Adipocyte (in vitro differentiated cells): ENCODE measurements around the gene FAM149A.

ENCODE experiments used
- DNase-seq: peaks from one replicate; pipeline ENCODE4 v3.0.0-alpha.2; 2015; ENCODE audit warnings: low read depth
- H3K27me3 ChIP-seq: replicated peaks from 2 replicates; pipeline ENCODE4 v1.7.0; 2013; ENCODE audit warnings: mild to moderate bottlenecking, low read length, moderate library complexity; ENCODE audit not compliant: control insufficient read depth, insufficient read depth
- H3K36me3 ChIP-seq: 2 replicates; pipeline ENCODE4 v1.7.0; 2013; ENCODE audit warnings: low read length, mild to moderate bottlenecking, moderate library complexity; ENCODE audit not compliant: control insufficient read depth, insufficient read depth, severe bottlenecking
- H3K4me1 ChIP-seq: 2 replicates; pipeline ENCODE4 v1.7.0; 2013; ENCODE audit warnings: mild to moderate bottlenecking, low read length, moderate library complexity; ENCODE audit not compliant: control insufficient read depth, insufficient read depth
- H3K4me3 ChIP-seq: 2 replicates; pipeline ENCODE4 v1.7.0; 2013; ENCODE audit warnings: mild to moderate bottlenecking, low read length, moderate library complexity
- H3K9ac ChIP-seq: 2 replicates; pipeline ENCODE4 v1.7.0; 2013; ENCODE audit warnings: mild to moderate bottlenecking, low read length, moderate library complexity
- H3K9me3 ChIP-seq: 2 replicates; pipeline ENCODE4 v1.7.0; 2013; ENCODE audit warnings: mild to moderate bottlenecking, low read length, moderate library complexity; ENCODE audit not compliant: control insufficient read depth

Gene FAM149A

GRCh38 chr4:186205156-186205555 is 100.7 kb downstream of the FAM149A start:
- no peak overlapping the region for H3K4me3 ChIP-seq
- no peak overlapping the region for H3K9ac ChIP-seq
- no peaks in the 10 kb centered on the region for H3K4me1 ChIP-seq
- H3K36me3 ChIP-seq: peaks cover 17% of the 10 kb centered on the region
- no peaks in the 10 kb centered on the region for H3K9me3 ChIP-seq
- H3K27me3 ChIP-seq: no peaks in the 10 kb centered on the region
- no peak for DNase-seq

GRCh38 chr4:186216465-186217024 is 112.0 kb downstream of the FAM149A start:
- peaks cover 5% of the 10 kb centered on the region for H3K4me1 ChIP-seq
- DNase-seq: peak; percentile 33
- no peaks in the 10 kb centered on the region for H3K27me3 ChIP-seq
- H3K9ac ChIP-seq: no peak overlapping the region
- peak overlapping the region; percentile 54 for H3K4me3 ChIP-seq
- H3K36me3 ChIP-seq: no peaks in the 10 kb centered on the region
- no peaks in the 10 kb centered on the region for H3K9me3 ChIP-seq

GRCh38 chr4:186217733-186218293 is 113.3 kb downstream of the FAM149A start:
- no peak overlapping the region for H3K4me3 ChIP-seq
- no peaks in the 10 kb centered on the region for H3K27me3 ChIP-seq
- no peaks in the 10 kb centered on the region for H3K36me3 ChIP-seq
- peaks cover 5% of the 10 kb centered on the region for H3K4me1 ChIP-seq
- H3K9ac ChIP-seq: no peak overlapping the region
- peaks cover 2% of the 10 kb centered on the region for H3K9me3 ChIP-seq
- no peak for DNase-seq

GRCh38 chr4:186221624-186222023 is 117.1 kb downstream of the FAM149A start:
- peaks cover 5% of the 10 kb centered on the region for H3K4me1 ChIP-seq
- no peak for DNase-seq
- no peaks in the 10 kb centered on the region for H3K36me3 ChIP-seq
- H3K9ac ChIP-seq: no peak overlapping the region
- H3K4me3 ChIP-seq: no peak overlapping the region
- H3K9me3 ChIP-seq: peaks cover 5% of the 10 kb centered on the region
- H3K27me3 ChIP-seq: no peaks in the 10 kb centered on the region
